OCI-LY3 (cell line): ENCODE data around the gene RRP1B.

Experiments used
- EZH2phosphoT487 ChIP-seq: fragments of 200-600 bp; shearing (Covaris generic); IDR thresholded peaks from 2 replicates; pipeline ENCODE4 v1.6.1; 2018; ENCODE audit warnings: antibody characterized with exemption, mixed run types, low read depth
- TF ChIP-seq, protein P1 (sequence below): fragments of 200-600, 300-600 bp; sonication (generic); IDR thresholded peaks from 2 replicates; pipeline ENCODE4 v1.5.1; 2014; ENCODE audit warnings: antibody characterized with exemption, low read length, low read depth

GRCh38 chr21:43648171-43648570 is 11.2 kb upstream of the RRP1B start:
- TF ChIP-seq, protein P1, sequence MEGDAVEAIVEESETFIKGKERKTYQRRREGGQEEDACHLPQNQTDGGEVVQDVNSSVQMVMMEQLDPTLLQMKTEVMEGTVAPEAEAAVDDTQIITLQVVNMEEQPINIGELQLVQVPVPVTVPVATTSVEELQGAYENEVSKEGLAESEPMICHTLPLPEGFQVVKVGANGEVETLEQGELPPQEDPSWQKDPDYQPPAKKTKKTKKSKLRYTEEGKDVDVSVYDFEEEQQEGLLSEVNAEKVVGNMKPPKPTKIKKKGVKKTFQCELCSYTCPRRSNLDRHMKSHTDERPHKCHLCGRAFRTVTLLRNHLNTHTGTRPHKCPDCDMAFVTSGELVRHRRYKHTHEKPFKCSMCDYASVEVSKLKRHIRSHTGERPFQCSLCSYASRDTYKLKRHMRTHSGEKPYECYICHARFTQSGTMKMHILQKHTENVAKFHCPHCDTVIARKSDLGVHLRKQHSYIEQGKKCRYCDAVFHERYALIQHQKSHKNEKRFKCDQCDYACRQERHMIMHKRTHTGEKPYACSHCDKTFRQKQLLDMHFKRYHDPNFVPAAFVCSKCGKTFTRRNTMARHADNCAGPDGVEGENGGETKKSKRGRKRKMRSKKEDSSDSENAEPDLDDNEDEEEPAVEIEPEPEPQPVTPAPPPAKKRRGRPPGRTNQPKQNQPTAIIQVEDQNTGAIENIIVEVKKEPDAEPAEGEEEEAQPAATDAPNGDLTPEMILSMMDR, result no peak
- no peak for TF ChIP-seq EZH2phosphoT487
